Activated CD4-positive, alpha-beta T cell treated with anti-CD3 and anti-CD28 coated beads for 4 hours (primary cell): ENCODE data around the gene SLC16A10.
"Not testable (repeated sequence)": the region's sequence is repeated elsewhere in the genome, so short reads cannot be mapped to it uniquely, and the experiment has no call there.

ENCODE experiments used
- DNase-seq, 2 donors: peaks; one replicate each; pipeline ENCODE4 v3.0.0-alpha.2; 2020

Gene SLC16A10

DNA sequence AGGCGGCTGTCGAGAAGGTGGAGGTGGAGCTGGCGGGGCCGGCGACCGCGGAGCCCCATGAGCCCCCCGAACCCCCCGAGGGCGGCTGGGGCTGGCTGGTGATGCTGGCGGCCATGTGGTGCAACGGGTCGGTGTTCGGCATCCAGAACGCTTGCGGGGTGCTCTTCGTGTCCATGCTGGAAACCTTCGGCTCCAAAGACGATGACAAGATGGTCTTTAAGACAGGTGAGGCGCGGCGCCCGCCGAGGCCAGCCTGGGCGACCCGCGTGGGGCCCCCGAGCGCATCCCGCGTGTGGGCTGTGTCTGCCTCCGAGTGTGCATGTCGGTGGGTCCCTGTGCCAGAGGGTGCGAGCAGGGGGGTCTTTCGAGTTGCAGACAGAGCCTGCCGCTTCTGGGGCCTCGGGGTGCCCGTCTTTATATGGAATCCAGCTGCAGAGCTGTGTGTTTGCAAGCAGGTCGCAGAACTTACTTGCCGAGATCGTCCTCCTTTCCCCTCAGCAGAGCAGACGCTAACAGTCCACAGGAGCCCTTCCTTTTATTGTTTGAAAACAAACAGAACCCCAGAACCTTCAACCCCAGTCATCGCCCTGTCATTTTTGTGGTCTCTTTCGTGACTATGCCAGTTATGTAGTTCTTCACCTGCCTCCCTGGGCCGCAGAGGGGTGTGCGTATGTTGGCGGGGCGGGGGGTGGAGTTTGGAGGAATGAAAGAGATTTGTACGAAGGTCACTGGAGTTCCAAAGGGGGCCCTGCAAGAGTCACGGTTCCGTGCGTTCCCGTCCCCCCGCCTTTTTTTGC lies 766 bp downstream of the SLC16A10 start:
- peak; percentile 58 for DNase-seq

DNA sequence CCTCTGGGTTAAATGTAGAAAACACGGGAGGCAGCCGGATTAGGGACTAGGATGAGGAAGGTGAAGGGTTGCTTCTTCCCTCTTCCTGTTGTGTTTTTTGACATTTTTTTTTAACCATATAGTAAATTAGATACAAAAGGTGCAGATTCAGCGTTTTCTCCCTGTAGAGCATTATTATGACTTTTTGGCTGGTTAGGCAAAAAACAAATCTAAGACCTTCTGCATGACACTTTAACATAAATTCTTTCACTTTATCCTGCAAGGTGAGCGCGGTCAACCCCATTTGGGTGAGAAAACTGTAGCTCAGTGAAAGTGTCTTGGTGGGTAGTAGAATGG lies 1.3 kb downstream of the SLC16A10 start:
- DNase-seq: no peak

DNA sequence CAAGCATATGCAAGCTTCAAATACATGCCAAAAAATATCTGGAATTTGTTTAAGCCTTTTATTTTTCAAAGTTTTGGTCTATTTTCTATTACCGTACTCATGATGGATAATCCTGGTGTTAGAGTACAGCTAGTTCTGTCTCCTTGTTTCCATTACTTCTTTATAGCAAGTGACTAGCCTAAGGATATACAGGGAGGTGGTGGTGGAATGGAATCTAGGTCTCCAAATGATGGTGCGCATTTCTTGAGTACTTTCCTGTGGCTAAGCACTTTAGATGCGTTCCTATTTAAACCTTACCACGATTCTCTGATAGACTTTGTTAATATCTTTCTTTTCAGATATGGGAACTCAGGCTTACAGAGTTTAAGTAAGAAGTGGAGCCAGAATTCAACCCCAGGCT lies 3.5 kb downstream of the SLC16A10 start:
- no peak for DNase-seq

DNA sequence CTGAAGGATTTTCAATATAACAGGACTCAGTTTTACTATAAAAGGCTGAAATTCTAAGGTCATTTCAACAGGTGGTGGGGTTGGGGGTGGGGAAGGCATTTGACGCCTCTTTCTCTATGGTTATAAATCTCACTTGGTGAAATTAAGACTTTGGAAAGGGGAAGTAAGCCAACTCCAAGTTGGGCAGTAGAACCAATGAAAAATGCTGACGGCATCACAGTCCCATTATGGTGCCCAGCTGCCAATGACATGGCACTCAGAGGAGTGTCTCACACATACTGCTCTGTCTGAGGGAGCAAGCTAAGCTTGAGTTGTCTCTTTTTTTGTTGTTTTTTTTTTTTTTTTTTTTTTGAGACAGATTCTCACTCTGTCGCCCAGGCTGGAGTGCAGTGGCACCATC lies 4.7 kb downstream of the SLC16A10 start:
- DNase-seq: no peak

DNA sequence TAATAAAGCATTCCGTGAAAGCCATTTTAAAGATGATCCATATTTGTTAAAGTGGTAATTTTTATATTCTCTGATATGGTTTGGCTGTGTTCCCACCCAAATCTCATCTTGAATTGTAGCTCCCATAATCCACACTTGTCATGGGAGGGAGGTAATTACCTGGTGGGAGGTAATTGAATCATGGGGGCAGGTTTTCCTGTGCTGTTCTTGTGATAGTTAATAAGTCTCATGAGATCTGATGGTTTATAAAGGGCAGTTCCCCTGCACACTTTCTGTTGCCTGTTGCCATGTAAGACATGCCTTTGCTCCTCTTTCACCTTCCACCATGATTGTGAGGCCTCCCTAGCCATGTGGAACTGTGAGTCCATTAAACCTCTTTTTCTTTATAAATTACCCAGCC lies 8.2 kb downstream of the SLC16A10 start:
- DNase-seq: not testable (repeated sequence)

DNA sequence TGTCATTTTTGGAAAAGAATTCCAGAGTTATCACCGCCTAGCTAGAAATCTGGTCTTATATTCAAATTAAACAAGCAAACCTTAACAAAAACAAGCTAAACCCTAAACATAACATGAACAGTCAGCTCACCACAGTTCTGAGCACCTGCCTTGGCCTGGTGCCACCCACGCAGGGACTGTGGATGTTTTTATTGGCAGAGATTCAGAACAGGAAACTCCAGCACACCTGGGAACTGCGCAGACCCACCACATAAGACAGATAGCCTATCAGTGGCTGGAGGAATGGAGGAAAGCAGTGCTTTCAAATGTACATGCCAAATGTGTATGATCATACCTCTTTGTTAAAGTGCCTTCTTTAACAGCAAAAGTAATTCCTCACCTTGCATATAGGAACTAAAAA lies 8.9 kb downstream of the SLC16A10 start:
- DNase-seq: peak; percentile 41 to 50

DNA sequence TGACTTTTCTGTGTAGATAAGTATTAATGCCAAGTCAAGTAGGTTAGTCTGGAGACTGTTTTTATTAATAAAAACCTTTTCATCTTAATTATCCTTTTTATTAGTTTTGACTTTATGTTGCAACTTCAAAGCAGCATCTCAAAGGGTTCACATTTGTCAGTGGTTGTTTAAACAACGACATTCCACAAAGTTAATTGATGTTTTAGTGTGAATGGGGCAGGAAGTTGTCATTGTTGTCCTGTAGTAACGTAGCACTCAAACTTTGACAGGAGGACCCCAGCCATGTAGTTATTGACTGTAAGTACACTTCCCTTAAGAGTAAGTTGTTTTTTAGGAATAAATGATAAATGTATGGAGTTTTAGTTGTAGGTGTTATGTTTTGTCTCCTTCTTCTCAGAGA lies 11.3 kb downstream of the SLC16A10 start:
- DNase-seq: no peak

DNA sequence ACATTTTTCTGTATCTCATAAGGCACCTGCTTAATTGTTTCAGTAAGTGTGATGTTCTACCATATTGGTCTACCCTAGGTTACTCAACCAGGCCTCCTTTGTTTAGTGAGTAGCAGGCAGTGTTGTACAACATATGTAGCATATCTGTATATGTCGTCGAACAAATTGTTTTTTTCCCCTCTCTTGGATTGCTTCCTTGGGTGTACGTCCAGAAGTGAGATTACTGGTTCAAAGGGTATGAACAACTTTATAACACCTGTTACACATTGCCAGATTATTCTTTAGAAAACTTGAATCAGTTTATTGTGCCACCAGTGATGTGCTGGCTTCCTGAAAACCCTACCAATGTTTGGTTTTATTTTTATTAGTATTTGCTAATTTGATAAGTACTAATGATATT lies 14.7 kb downstream of the SLC16A10 start:
- DNase-seq: no peak

DNA sequence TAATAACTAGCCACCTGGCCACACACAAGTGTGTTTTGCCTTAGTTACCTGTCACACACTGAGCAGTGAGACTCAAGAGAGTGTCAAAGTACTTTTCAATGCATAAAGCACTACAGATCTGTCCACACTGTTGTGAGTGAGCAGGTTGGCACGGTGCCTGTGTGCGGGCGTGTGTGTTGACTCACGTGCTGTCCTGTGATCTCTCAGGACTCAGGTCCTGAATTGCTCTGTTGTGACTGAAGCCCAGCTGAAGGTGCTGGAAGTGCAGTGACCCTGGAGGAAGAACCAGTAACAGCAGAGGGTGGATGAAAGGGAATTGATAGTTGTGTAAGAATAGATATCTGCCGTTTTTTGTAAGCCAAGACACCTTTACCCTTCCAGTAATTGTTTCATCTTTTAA lies 18.3 kb downstream of the SLC16A10 start:
- DNase-seq: peak; percentile 5 to 11

DNA sequence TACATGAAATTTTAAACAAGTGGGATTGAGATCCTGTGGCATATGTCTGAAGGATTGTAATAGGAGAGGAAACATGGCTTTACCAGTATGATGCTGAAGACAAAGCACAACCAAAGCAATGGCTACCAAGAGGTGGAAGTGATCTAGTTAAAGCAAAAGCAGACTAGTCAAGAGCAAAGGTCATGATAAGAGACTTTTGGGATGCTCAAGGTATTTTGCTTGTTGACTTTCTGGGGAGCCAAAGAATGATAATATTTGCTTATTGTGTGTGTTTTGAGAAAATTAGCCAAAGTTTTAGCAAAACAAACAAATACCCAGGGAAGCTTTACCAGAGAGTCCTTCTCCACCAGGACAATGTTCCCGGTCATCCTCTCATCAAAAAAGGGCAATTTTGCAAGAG lies 20.3 kb downstream of the SLC16A10 start:
- no peak for DNase-seq

DNA sequence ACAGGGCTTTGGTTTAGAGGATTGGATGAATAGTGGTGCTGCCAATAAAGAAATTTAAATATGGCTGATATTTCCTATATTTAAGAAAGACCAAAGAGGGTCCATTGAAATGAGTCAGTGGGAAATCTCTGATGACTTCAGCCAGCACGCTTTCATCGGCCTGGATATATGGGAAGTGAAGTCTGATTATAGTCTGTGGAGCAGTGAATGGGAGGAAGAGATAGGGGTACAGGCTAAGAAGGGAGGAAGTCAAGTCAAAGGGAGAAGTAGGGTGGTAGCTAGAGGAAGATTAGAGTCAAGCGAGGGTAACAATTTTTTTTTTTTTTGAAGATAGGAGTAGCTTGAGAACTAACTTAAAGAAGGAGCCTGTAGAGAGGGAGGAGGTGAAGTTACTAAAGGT lies 22.7 kb downstream of the SLC16A10 start:
- no peak for DNase-seq

DNA sequence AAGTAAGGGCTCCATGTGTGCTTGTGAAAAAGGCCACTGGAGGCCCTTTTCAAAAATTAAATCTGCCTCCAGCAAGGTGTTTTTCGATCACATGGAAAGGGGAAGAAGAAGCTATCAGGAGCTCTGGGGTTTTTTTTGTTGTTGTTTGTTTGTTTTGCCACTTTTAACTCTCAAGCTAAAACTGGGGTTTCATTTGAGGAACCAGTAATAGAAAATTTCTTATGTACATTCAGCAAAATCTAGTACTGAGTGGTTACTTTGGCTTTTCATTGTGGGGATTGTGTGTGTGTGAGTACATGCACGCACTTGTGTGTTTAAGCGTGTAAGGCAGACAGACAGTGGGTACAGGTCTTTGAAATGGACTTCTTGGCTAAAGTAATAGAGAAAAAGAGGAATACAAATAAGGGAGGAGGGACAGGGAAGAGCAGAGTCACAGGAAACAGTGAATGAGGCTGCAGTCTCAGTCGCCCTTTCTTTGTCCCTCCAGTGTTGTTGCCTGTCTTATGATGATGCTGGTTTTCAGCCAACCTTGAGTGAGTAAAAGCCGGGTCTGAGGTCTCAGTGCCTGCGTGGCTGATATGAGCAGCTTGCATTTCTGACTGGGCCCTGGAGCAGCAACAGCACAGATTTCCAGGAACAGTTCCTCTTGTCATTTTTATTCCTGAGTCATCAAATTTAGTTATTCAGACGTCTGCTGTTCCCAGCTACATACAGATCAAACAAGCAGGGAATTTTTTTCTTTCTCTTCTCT lies 26.2 kb downstream of the SLC16A10 start:
- peak; percentile 30 to 39 for DNase-seq

DNA sequence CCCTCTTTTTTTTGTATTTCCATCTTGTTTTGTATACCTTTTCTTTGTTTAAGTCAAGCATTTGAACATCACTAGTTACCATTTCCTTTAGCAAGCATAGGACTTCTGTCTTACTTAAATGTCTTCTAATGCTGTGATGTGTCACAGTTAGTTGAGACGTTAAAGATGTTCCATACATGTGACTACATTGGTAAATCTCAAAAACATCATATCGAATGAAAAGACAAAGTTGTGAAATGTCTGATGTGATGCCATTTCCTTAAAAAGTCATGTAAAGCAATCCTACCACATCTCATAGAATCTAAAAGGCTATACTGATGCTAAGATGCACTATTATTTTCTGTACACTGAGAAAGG lies 26.8 kb downstream of the SLC16A10 start:
- DNase-seq: no peak

DNA sequence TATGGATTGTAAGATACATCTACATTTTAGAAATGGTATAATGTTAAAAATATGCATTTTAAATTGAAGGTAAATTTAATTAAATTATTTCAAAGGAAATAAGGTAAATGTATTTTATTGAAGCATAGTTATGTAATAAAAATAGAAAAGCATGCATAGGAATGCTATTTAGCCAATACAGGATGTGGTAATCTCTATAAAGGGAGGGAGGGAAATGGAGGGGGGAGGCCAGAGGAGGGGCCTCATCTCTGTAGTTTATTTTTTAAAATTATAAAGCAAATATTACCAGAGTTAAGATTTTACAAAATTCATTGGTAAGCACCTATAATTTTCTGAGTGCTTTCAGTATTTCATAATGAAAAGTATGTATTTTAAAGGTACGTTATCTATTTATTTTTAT lies 27.2 kb downstream of the SLC16A10 start:
- DNase-seq: no peak

DNA sequence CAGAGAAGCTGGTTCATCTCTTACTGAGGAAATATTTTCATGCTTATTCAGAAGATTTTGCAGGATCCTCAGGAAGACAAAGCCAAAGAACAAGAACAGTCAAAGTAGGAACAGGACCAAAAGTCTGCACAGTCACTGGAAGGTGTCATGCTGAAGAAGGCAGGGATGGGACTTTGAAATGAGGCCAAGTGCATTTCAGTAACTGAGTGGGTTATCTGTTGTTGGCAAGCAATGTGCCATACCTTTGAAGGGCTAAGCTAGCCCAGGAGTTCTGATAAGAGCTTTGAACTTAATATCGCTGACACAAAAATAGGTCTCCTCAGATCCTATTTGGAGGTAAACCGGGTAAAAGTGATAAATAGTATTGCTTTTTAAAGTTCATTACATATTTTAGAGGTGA lies 31.5 kb downstream of the SLC16A10 start:
- DNase-seq: no peak

DNA sequence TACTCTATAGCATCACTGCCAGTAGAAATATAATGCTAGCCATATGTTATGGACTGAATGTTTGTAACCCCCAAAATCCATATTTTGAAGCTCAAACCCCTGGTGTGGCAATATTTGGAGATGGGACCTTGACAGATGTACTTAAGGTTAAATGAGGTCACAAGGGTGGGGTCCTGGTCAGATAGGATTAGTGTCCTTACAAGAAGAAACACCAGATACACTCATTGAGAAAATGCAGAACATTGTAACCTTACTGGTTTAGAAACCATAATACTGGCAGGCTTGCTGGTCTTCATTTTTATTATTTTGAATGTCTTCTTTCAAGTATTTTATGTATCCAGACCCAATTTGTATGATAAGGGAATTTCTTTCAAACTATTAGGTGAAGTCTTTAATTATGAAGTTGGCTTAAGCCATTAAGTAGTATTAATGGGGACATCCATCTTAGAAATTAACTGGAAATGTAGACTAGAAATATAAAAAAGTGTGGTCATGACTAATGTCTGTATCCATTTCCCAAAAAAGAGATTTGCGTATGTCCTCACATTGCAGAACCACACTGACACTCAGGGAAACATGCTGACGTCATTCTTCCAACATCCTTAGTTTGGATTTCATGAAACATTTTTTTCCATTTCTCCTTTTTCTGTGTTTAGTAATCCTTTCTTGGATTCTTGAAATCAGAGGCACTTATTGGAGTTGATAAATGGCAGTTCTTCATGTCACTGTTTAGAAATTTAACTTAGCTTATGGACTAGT lies 32.4 kb downstream of the SLC16A10 start:
- DNase-seq: no peak

DNA sequence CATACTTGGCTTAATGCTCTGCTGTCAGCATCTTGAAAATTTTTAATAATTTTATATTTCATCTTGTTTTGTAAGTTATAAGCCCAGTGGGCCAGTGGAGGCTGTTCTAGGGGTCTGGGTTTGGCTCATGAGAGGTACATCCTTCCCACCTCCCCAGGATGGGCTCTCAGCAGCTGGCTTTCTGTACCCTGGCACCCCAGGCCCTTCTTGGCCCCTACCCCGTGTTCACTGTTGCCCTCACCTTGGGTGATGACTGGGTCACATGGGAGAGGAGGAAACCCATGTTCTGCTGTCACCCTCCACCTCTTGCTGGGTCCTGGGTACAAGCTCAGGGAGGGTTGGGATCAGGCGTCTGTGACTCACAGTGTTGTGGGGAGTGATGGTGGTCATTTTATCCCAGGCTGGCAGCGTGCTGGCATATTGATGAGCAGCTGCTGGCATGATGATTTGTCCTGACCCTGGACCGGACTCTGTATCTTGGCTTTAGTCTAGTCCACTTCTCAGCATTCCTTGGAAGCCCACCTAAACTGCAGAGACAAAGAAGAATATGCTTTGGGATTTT lies 34.6 kb downstream of the SLC16A10 start:
- no peak for DNase-seq

DNA sequence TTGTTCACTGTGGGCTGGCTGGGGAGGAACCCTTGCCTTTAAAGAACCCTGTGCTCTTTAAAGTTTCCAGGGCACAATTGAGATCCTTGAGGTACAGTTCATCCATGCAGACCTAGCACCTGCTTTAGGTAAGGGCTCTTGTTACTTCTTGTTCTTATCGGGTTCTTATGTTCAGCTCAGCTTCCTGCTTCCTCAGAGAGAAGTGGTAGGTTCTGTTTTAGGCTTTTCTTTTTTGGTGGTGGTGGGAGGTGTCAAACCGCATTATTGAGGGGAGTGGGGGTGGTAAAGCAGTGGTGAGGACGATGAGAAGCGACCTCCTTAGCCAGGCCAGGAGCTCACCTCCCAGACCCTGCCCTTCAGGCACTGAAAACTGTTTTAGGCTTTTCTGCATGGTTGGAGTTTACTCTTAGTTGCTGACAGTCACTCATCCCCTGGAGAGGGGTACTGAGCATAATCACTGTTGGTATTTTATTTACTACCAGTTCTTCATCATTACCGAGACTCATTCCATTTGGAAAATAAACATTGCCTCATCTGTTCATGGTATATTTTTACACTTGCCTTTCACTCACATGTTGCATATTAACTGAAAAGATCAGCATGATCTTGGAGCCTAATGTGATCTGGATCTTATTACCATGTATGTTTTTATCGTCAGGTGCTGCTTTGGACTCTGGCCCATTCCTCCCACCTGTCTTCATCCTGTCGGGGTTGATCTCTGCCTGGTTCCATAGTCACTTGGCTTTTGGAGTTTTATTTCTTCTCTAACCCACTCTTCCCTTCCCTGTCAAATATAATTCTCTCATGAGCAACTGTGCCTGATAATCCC lies 35.4 kb downstream of the SLC16A10 start:
- DNase-seq: no peak

DNA sequence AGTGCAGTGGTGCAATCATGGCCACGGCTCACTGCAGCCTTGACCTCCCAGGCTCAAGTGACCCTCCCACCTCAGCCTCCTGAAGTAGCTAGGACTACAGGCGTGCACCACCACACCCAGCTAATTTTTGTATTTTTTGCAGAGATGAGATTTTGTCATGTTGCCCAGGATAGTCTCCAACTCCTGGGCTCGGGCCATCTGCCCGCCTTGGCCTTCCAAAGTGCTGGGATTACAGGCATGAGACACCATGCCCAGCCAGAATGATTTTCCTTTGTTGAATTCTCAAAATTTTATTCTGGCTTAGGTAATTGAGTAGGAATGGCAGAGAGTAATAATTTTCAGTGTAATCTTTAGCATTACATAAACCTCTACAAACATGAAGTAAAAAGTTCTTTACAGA lies 37.1 kb downstream of the SLC16A10 start:
- no peak for DNase-seq

DNA sequence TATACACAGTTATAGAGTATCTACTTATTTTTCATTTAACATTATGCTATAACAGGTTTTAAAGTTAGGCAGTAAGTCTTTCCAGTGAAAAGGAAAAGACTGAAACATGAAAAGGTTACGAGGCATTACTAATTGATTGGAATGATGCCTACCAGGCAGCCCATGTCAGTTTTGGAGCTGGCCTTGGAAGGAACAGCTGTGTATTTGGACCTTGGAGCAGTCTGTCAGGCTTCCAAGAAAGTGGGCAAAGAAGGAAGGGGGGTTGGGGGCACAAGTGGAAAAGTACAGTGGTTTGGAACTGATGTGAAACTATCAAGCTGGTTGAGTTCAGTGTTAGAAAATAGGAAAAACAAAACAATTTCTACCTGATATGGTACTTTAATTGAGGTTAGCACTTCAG lies 41.7 kb downstream of the SLC16A10 start:
- DNase-seq: no peak

DNA sequence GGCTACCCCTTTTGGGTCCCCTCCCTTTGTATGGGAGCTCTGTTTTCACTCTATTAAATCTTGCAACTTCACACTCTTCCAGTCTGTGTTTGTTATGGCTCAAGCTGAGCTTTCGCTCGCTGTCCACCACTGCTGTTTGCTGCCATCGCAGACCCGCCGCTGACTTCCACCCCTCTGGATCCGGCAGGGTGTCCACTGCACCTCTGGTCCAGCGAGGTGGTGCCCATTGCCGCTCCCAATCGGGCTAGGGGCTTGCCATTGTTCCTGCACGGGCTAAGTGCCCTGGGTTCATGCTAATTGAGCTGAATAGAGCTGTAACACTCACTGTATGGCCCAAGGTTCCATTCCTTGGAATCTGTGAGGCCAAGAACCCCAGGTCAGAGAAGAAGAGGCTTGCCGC lies 43.7 kb downstream of the SLC16A10 start:
- DNase-seq: not testable (repeated sequence)

DNA sequence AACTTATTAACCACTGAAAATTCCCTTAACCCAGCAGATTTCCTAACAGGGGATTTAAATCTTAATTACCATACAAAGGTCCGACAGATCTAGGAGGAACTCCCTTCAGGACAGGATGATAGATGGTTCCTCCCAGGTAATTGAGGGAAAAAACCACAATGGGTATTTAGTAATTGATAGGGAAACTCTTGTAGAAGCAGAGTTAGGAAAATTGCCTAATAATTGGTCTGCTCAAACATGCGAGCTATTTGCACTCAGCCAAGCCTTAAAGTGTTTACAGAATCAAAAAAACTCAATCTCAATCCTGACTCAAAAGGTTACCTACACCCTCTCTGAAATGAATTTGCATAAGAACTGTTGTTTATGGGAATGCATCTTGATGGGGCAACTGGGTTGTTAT lies 45.4 kb downstream of the SLC16A10 start:
- DNase-seq: not testable (repeated sequence)
